Endometrial microvascular endothelial cells (primary cell): ENCODE data around the gene DOLPP1. TPM values are rescaled to one million over a fixed set of nuclear protein-coding genes. Genes with fewer than 3 reads are reported as not detected.
"Not testable (repeated sequence)": the region's sequence is repeated elsewhere in the genome, so short reads cannot be mapped to it uniquely, and the experiment has no call there.

ENCODE experiments used
- in situ Hi-C: cut with HindIII; loops from 2 replicates; pipeline ENCODE4 v1.10.0; 2017; ENCODE audit warnings: low sequenced_read_pairs, low pct_unique_long_range_greater_than_20kb; ENCODE audit errors: inconsistent ontology term
- total RNA-seq: library from RNA; depleted of rRNA; stranded (reverse); fragments of >200 nt; gene quantifications from one replicate; pipeline ENCODE4 v1.2.3, GENCODE V29; 2015; ENCODE audit errors: inconsistent ontology term

DOLPP1 gene
- total RNA-seq, 1 donor from 2014 or later: 23.8 TPM

GRCh38 chr9:129107651-129108050, 26.7 kb downstream of the DOLPP1 start:
- in situ Hi-C loops: no loop called here

- in situ Hi-C loops: no loop called here
Observed at GRCh38 chr9:129108083-129108804, 27.3 kb downstream of the DOLPP1 start.

- in situ Hi-C loops: no loop called here
Observed at GRCh38 chr9:129108805-129109536, 28.1 kb downstream of the DOLPP1 start.

- in situ Hi-C loops: no loop called here
Observed at GRCh38 chr9:129109537-129109903, 28.6 kb downstream of the DOLPP1 start.

- in situ Hi-C loops: no loop called here
Observed at GRCh38 chr9:129109952-129110739, 29.2 kb downstream of the DOLPP1 start.

GRCh38 chr9:129110740-129111527, 30.0 kb downstream of the DOLPP1 start, which contains the start of the genes CRAT and PTPA:
Gene CRAT, minus strand, starts transcription at chr9:129110793. Its CDS starts 284 bp downstream, at chr9:129110509.
Gene PTPA, plus strand, starts transcription at chr9:129111415. Its CDS starts 186 bp downstream, at chr9:129111601.
- in situ Hi-C loops: no loop called here

GRCh38 chr9:129111528-129112151, 30.7 kb downstream of the DOLPP1 start:
- in situ Hi-C loops: no loop called here

GRCh38 chr9:129112526-129112925, 31.6 kb downstream of the DOLPP1 start:
- in situ Hi-C loops: not testable (repeated sequence)

- in situ Hi-C loops: no loop called here
Observed at GRCh38 chr9:129113645-129114304, 32.9 kb downstream of the DOLPP1 start.

GRCh38 chr9:129118799-129119198, 37.9 kb downstream of the DOLPP1 start:
- in situ Hi-C loops: no loop called here

GRCh38 chr9:129121483-129121882, 40.6 kb downstream of the DOLPP1 start:
- in situ Hi-C loops: no loop called here

GRCh38 chr9:129122133-129122532, 41.2 kb downstream of the DOLPP1 start:
- in situ Hi-C loops: no loop called here

GRCh38 chr9:129122976-129123375, 42.1 kb downstream of the DOLPP1 start:
- in situ Hi-C loops: not testable (repeated sequence)

GRCh38 chr9:129124506-129125069, 43.7 kb downstream of the DOLPP1 start:
- in situ Hi-C loops: no loop called here

- in situ Hi-C loops: no loop called here
Observed at GRCh38 chr9:129125478-129125877, 44.6 kb downstream of the DOLPP1 start.

GRCh38 chr9:129126749-129127618, 46.1 kb downstream of the DOLPP1 start:
- in situ Hi-C loops: no loop called here

- in situ Hi-C loops: no loop called here
Observed at GRCh38 chr9:129128689-129129088, 47.8 kb downstream of the DOLPP1 start.
